Fibroblast of skin of abdomen (primary cell): ENCODE results near the gene C20orf202.

ENCODE experiments used
- DNase-seq: peaks from one replicate; pipeline ENCODE4 v3.0.0-alpha.2; 2013

Gene C20orf202

GRCh38 chr20:1184638-1185315 is 18.5 kb upstream of the C20orf202 start, which contains the start of gene TMEM74B:
Gene TMEM74B, minus strand, starts transcription at chr20:1184981. Its CDS starts 1,180 bp downstream, at chr20:1183801.
- DNase-seq, result no peak

GRCh38 chr20:1185316-1185741 is 17.9 kb upstream of the C20orf202 start:
- no peak for DNase-seq

GRCh38 chr20:1185790-1186334 is 17.4 kb upstream of the C20orf202 start:
- DNase-seq, result peak; percentile 42

GRCh38 chr20:1186367-1186991 is 16.8 kb upstream of the C20orf202 start:
- no peak for DNase-seq

DNA sequence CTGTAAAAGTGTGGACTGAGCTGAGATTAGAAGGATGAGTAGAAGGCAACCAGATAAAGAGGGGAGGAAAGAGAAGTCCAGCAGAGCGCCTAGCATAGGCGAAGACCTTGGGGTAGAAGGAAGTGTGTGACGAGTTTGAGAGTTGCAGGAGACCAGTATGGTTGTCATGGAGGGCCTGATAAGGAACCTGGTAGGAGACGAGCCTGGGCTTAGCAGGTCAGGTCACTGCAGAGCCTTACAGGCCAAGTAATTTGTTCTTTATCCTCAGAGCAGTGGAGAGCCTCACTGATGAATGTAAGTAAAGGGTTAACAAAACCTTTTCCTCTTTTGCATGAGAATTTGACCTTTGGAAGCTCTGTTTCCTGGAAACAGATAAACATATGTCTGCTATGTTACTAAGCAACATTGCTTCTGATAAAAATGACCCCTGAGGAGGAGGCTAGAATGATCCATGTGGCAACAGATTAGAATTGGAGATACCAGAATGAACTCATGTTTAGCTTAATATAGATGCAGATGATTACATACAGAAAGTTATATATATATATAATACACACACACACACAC is 15.6 kb upstream of the C20orf202 start:
- no peak for DNase-seq

- no peak for DNase-seq
Measured at GRCh38 chr20:1188347-1188746, 14.9 kb upstream of the C20orf202 start.

- no peak for DNase-seq
Measured at GRCh38 chr20:1189827-1190226, 13.4 kb upstream of the C20orf202 start.

- no peak for DNase-seq
Measured at GRCh38 chr20:1190847-1191246, 12.4 kb upstream of the C20orf202 start.

GRCh38 chr20:1191299-1191698 is 12.0 kb upstream of the C20orf202 start:
- no peak for DNase-seq

GRCh38 chr20:1195226-1195625 is 8.0 kb upstream of the C20orf202 start:
- no peak for DNase-seq

DNA sequence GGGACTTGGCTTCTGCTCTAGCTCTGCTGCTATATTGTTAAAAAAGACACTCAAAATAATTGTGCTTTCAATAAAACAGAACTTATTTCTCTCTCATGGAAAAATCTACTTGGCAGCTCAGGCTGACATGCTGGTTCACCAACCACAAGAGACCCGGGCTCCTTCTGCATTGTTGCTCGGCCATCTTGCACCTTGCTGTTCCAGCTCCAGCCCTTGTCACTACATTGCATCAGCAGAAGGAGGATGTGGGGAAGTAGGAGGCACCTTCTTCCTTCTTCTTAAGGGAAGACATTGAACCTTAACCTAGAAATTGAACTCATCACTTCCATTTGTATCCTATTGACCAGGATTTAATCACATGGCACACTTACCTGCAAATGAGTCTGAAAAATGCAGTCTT is 6.6 kb upstream of the C20orf202 start:
- DNase-seq, result no peak

DNA sequence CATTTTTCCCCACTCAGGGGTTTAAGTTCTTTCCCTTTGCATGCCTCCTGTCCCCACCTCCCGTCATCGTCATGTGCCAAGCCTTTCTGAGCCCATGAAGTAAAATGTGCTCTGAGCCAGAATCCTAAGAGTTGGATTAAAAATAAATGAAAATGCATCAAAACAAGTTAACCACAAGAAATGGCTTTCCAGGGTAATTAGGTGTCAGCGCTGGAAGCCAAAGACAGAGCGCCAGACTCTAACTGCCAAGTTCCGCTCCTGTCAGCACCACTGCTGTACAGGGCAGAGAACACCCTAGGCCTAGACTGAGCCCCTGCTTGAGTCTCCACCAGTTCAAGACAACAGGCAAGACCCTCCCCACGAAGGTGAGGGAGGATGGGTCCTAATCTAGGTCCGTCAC is 5.5 kb upstream of the C20orf202 start:
- no peak for DNase-seq

- no peak for DNase-seq
Measured at GRCh38 chr20:1198751-1199150, 4.5 kb upstream of the C20orf202 start.

- no peak for DNase-seq
Measured at GRCh38 chr20:1199212-1199873, 3.9 kb upstream of the C20orf202 start.

GRCh38 chr20:1199964-1200363 is 3.3 kb upstream of the C20orf202 start:
- no peak for DNase-seq

DNA sequence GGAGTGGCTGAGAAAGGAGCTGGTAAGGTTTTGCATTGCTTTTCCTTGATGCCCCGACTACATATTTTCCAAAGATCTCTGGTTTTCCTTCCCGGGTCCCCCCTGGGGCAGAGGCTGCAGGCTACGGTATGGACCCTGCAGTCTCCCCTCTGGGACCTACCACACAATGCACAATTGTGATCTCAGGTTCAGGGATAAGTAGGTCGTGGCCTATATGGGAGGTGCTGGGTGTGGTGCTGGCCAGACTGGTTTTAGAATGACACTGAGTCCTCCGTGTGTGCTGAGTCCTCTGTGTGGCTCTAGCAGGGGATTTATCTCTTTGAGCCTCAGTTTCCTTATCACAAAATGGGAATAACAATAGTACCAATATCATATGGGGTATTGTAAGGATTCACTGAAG is 376 bp downstream of the C20orf202 start:
- DNase-seq, result no peak

GRCh38 chr20:1204113-1204512 is 859 bp downstream of the C20orf202 start:
- no peak for DNase-seq

DNA sequence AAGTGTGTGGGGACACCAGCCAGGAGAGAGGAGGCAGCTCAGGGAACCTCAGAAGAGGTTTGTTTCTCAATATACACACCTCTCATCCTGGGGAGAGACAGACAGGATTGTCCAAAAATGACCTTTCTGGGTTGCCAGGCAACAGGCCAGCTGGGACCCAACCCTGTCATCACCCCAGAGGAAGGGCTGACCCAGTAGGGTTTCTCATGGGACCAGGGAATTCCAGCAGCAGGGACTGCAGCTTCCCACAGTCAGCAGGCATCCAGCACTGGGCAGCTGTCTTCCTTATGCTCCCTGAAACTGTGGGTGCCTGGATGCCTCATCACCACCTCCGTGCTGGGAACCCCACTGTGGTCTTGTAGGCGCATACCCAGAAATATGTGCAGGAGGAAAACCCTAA is 1.3 kb downstream of the C20orf202 start:
- no peak for DNase-seq

DNA sequence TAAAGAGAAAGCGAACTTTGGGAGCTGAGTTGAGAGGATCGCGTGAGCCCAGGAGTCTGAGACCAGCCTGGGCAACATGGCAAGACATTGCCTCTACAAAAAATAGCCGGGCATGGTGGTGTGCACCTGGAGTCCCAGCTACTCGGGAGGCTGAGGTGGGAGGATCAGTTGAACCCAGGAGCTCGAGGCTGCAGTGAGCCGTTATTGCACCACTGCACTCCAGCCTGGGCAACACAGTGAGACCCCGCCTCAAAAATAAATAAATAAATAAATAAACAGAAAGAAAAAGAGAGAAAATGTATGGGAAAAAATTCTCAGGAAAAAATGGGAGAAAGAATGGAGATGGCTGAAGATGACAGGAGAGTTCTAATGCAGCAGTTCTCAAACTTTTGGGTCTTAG is 2.5 kb downstream of the C20orf202 start:
- no peak for DNase-seq

DNA sequence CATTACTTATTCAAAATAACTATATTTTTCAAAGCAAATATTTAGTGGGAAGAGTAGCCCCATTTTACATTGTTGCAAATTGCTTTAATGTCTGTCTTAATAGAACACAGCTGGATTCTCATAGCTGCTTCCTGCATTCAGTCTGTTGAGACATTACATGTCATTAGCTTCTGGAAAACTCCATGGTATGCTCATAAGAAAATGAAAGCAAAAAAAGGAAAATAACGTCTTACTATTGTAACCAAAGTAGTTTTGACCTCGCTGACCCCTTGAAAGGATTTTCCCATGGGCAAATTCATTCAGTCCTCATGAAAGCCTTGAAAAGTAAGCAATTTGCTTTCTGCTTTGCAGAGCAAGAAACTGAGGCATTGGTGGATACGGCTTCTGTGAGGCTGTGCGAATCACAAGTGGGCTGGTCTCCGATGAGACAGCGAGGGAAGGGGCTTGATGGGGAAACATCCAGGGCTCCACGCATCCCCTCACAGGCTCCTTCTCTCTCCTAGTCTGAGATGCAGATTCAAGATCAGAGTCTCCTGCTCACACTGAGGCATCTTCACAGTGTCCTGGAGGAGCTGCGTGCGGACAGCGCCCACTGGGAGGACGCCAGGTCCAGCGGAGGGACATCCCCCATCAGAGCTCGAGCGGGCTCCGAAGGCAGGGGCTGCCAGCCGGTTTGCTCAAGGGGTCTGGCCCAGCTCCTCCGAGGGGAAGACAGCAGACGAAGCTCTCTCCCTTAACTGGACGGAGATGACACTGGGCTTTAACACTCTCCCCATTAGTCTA is 3.3 kb downstream of the C20orf202 start:
- DNase-seq, result no peak

GRCh38 chr20:1207293-1207878 is 4.1 kb downstream of the C20orf202 start:
- DNase-seq, result no peak
